ENCODE measurements around the gene BLID.

The BLID gene

DNA sequence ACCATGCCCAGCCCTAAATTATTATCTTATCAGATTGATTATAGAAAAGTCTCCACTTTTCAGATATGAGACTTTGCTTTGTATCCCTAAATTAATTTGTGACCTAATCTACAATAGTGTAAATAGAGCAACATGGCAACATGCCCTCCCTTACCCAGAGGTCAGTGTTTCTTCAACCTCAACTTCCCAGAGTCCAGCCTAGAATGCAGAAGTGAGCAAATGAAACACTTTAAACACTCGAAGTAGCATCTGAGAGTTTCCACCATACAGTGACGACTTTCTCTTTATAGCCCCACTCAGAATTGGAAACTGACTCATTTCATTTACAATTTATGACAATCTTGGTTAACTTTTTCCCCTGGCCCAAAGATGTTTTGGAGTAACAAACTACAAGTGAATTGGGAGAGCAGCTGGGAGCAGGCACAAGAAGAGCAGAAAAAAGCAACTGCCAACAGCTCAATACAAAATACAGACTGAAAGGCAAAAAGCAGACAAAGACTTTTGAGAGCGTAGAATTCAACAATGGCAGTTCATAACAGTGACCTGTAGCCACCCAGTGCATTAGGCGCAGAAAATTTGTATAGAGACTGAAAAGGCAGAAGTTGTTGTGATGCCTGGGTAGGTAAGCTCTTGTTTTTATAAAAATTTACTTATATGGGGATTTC is 10.1 kb upstream of the BLID start:
- TF ChIP-seq, protein P1, sequence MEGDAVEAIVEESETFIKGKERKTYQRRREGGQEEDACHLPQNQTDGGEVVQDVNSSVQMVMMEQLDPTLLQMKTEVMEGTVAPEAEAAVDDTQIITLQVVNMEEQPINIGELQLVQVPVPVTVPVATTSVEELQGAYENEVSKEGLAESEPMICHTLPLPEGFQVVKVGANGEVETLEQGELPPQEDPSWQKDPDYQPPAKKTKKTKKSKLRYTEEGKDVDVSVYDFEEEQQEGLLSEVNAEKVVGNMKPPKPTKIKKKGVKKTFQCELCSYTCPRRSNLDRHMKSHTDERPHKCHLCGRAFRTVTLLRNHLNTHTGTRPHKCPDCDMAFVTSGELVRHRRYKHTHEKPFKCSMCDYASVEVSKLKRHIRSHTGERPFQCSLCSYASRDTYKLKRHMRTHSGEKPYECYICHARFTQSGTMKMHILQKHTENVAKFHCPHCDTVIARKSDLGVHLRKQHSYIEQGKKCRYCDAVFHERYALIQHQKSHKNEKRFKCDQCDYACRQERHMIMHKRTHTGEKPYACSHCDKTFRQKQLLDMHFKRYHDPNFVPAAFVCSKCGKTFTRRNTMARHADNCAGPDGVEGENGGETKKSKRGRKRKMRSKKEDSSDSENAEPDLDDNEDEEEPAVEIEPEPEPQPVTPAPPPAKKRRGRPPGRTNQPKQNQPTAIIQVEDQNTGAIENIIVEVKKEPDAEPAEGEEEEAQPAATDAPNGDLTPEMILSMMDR (IDR thresholded peaks at IDR 0.05): no peak
- H3K27ac ChIP-seq: no peak overlapping the region
- no peak overlapping the region for H3K4me3 ChIP-seq
- no peak for DNase-seq (ENCODE audit: low spot score)

DNA sequence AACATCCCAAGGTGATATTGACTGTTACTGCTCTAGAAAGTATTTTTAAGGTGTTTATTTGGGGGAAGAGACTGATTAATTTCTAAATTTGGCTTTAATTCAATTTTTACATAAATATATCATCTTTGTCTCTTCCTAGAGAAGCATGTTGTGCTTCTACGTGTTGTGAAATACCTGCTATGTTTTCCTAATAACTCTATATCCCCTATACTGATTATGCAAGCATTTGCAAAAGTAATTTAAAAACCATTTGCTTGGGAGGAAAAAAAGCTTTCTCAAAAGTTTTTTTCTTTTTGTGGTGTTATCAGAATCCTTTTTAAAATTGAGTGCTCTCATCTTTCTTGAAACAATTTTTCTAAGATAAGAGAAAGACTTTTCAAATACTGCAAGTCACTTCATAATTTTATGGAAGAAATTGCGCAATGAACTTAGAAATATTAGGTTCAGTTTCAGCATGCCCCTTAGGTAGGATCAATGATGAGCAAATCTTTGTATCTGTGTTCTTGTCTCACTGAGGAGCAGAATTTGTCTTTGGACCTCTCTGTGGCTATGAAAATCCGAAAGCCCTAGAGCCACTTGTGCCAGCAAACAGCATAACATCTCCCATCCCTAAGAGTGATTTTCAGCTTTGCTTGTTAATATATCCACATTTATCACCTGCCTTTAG is 7.4 kb upstream of the BLID start:
- Histone ChIP-seq H3K27ac (no peak overlapping the region), H3K4me3 (no peak overlapping the region)
- TF ChIP-seq, protein P1 (IDR thresholded peaks at IDR 0.05): no peak
- DNase-seq (ENCODE audit: low spot score): no peak

DNA sequence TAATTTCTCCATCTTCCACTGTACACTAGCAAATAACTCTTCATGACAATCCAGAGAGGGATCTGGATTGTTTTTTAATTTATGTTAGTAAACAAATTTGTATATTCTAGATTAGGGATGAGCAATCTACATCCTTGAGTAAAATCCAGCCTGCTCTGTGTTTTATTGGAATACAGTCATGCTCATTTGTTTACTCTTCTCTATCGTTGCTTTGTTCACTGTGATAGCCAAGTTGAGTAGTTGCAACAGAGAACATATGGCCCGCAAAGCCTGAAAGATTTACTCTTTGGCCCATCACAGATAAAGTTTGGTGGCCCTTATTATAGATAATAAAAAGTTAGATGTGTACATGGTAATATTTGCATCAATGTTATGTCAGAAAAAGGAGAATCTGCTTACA is 6.2 kb upstream of the BLID start:
- no peak for DNase-seq (ENCODE audit: low spot score)
- H3K27ac ChIP-seq: no peak overlapping the region
- TF ChIP-seq, protein P1 (IDR thresholded peaks at IDR 0.05): no peak
- no peak overlapping the region for H3K4me3 ChIP-seq

DNA sequence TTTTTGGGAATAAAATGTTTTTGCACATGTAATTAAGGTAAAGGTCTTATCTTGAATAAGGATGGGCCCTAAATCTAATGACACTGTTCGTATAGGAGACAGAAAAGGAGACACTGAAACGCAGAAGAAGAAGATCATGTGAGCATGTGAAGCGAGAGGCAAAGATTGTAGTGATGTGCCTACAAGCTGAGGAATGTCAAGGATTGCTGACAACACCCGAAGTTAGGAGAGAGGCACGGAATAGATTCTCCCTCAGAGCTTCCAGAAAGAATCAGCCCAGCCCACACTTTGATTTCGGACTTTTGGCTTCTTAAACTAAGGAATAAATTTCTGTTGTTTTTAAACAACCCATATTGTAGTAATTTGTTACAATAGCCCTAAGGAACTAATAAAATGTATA is 4.1 kb upstream of the BLID start:
- DNase-seq (ENCODE audit: low spot score): no peak
- TF ChIP-seq, protein P1 (IDR thresholded peaks at IDR 0.05): no peak
- Histone ChIP-seq H3K4me3 (no peak overlapping the region), H3K27ac (no peak overlapping the region)

DNA sequence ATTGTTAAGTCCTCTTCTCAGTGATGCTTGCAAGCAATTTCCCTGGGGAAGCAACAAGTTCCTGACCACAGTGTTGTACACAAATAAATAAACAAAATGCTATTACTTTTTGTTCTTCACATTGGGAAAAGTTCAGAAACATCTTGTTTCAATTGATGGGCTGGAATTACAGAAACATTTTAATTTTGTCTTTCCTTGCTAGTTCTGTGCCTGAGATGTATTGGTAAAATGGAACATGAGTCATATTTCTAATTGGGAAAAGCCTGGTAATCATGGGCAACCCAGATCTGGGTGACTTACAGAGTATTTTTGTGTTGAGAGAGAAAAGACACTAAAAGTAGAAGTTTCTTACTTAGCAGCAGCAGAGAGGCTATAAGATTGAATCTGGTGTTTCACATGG is 576 bp upstream of the BLID start:
- Histone ChIP-seq H3K4me3 (no peak overlapping the region), H3K27ac (no peak overlapping the region)
- DNase-seq (ENCODE audit: low spot score): no peak
- TF ChIP-seq, protein P1 (IDR thresholded peaks at IDR 0.05): no peak

DNA sequence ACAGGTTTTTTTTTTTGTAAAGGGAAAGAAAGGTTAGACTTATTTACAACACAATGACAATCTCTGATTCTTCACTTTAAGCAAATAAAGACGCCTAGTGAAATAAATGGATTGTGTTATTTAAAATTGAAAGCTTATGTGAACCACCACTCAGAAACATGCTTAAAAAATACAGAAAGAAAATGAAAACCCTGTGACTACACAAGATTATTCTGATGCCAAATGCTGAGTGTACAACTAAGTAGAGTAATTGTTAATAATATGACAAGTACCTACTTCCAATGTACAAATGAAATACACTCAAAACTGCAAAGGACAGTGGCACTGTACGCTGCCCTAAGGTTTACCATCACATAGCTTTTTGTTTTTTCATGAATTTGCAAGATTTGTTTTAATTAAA is 1.0 kb downstream of the BLID start:
- DNase-seq (ENCODE audit: low spot score): no peak
- TF ChIP-seq, protein P1 (IDR thresholded peaks at IDR 0.05): no peak
- no peak overlapping the region for H3K27ac ChIP-seq
- no peak overlapping the region for H3K4me3 ChIP-seq

Measured in coronary artery (tissue), 2 donors.